Caco-2 (cell line): ENCODE results near the gene FBXO24. TPM values are rescaled to one million over a fixed set of nuclear protein-coding genes. Genes with fewer than 3 reads are reported as not detected.

Experiments
- BruUV-seq: library from RNA; stranded (reverse); fragments of 400-500 nt; replicated peaks from 2 replicates; lab custom pipeline; 2021; lab: Mats Ljungman, UMichigan
- CTCF ChIA-PET: fragments of 300-600 bp; sonication (Branson Sonifier 250); formaldehyde crosslinking; loops from one replicate; lab custom pipeline; 2022; ENCODE audit warnings: antibody characterized with exemption; lab: Charles Lee
- POLR2A ChIA-PET: fragments of 300-600 bp; sonication (Branson Sonifier 250); formaldehyde crosslinking; loops from one replicate; lab custom pipeline; 2022; ENCODE audit warnings: antibody characterized with exemption; lab: Charles Lee
- DNase-seq, 2 experiments: peaks; one replicate each; pipeline versions ENCODE4 v3.0.0 to v3.0.0-alpha.2; 2020 to 2022
- H3K27me3 ChIP-seq: replicated peaks from 2 replicates; pipeline ENCODE4 v1.6.0; 2011; ENCODE audit warnings: low read length; ENCODE audit not compliant: control insufficient read depth, insufficient read depth
- H3K36me3 ChIP-seq: 2 replicates; pipeline ENCODE4 v1.5.1; 2011; ENCODE audit warnings: low read length; ENCODE audit not compliant: control insufficient read depth, insufficient read depth
- H3K4me1 ChIP-seq: fragments of 250-450 bp; sonication (Bioruptor Pico); 2 replicates; pipeline ENCODE4 v1.5.1; 2020; ENCODE audit warnings: mild to moderate bottlenecking
- H3K4me3 ChIP-seq: 2 replicates; pipeline ENCODE4 v1.5.1; 2011; ENCODE audit warnings: low read depth, mild to moderate bottlenecking, control low read depth, low read length
- H3K9me3 ChIP-seq: fragments of 250-450 bp; sonication (Bioruptor Pico); 2 replicates; pipeline ENCODE4 v1.5.1; 2020; ENCODE audit warnings: mild to moderate bottlenecking, moderate library complexity
- H3K27ac Mint-ChIP-seq: one replicate; pipeline ENCODE4 v1.8.0; 2022; ENCODE audit warnings: mixed read lengths; ENCODE audit not compliant: unreplicated experiment
- H3K27me3 Mint-ChIP-seq: one replicate; pipeline ENCODE4 v1.8.0; 2022; ENCODE audit warnings: mixed read lengths; ENCODE audit not compliant: insufficient read depth, unreplicated experiment
- H3K36me3 Mint-ChIP-seq: one replicate; pipeline ENCODE4 v1.8.0; 2022; ENCODE audit warnings: mild to moderate bottlenecking, mixed read lengths; ENCODE audit not compliant: insufficient read depth, unreplicated experiment
- H3K4me1 Mint-ChIP-seq: one replicate; pipeline ENCODE4 v1.8.0; 2022; ENCODE audit warnings: low read depth, mixed read lengths; ENCODE audit not compliant: unreplicated experiment
- H3K4me3 Mint-ChIP-seq: one replicate; pipeline ENCODE4 v1.8.0; 2022; ENCODE audit warnings: mild to moderate bottlenecking, moderate library complexity, mixed read lengths; ENCODE audit not compliant: unreplicated experiment
- H3K9me3 Mint-ChIP-seq: one replicate; pipeline ENCODE4 v1.8.0; 2022; ENCODE audit warnings: mixed read lengths; ENCODE audit not compliant: unreplicated experiment
- intact Hi-C: fragments of 100-400 bp; cut with micrococcal nuclease; formaldehyde crosslinking; loops from one replicate; pipeline ENCODE4 v1.10.0; 2022; ENCODE audit not compliant: unreplicated experiment
- total RNA-seq: library from RNA; stranded (reverse); gene quantifications from 2 replicates; pipeline ENCODE4 v1.2.3, GENCODE V29; 2022
- TF ChIP-seq, protein P1 (sequence below), 2 experiments: fragments of 200-600 bp in 1 of 2; IDR thresholded peaks; 1 replicate in 1 of 2; 2 replicates in 1 of 2; pipeline versions ENCODE4 v1.5.1 to v1.8.0; 2011 to 2022; ENCODE audit warnings: antibody characterized with exemption in 1 of 2, control low read depth in 1 of 2, inconsistent platforms in 1 of 2, low read depth in 1 of 2, low read length in 1 of 2, mild to moderate bottlenecking in 1 of 2, moderate library complexity in 1 of 2; ENCODE audit not compliant: insufficient read depth in 1 of 2, severe bottlenecking in 1 of 2, unreplicated experiment in 1 of 2

The FBXO24 gene
- total RNA-seq, 1 experiment from 2014 or later, result 1.5 TPM

DNA sequence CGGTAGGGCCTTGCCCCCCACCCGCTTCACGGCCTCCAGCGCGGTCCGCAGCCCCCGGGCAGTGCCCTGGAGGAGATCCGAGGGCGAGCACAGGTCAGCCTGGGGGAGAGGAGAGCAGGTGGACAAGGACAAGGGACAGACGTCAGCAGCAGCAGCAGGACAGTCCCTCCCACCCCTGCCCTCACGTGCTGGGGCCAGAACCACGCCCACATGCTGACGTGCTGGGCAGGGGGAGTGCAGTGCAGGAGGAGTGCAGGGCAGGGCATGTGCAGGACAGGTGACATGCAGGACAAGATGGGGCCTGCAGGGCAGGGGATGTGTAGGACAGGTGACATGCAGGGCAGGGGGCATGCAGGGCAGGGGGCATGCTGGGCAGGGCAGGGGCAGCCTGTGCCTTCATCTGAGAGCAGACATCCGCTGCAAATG lies 10.9 kb upstream of the FBXO24 start:
- intact Hi-C loops, result no loop called here
- no peak overlapping the region for H3K4me3 Mint-ChIP-seq
- no peaks in the 10 kb centered on the region for H3K9me3 Mint-ChIP-seq
- BruUV-seq, result no TSS peak
- peak in 1 of 2 experiments; percentile 44 for DNase-seq
- Histone ChIP-seq H3K4me1 (peaks cover 25% of the 10 kb centered on the region), H3K4me3 (no peak overlapping the region), H3K27me3 (no peaks in the 10 kb centered on the region), H3K9me3 (no peaks in the 10 kb centered on the region), H3K36me3 (peaks cover 4% of the 10 kb centered on the region)
- peak overlapping the region; percentile 25 for H3K27ac Mint-ChIP-seq
- ChIA-PET POLR2A (no interaction called here), CTCF (no interaction called here)
- H3K4me1 Mint-ChIP-seq, result peaks cover 8% of the 10 kb centered on the region
- H3K36me3 Mint-ChIP-seq, result peaks cover 87% of the 10 kb centered on the region
- TF ChIP-seq, protein P1, sequence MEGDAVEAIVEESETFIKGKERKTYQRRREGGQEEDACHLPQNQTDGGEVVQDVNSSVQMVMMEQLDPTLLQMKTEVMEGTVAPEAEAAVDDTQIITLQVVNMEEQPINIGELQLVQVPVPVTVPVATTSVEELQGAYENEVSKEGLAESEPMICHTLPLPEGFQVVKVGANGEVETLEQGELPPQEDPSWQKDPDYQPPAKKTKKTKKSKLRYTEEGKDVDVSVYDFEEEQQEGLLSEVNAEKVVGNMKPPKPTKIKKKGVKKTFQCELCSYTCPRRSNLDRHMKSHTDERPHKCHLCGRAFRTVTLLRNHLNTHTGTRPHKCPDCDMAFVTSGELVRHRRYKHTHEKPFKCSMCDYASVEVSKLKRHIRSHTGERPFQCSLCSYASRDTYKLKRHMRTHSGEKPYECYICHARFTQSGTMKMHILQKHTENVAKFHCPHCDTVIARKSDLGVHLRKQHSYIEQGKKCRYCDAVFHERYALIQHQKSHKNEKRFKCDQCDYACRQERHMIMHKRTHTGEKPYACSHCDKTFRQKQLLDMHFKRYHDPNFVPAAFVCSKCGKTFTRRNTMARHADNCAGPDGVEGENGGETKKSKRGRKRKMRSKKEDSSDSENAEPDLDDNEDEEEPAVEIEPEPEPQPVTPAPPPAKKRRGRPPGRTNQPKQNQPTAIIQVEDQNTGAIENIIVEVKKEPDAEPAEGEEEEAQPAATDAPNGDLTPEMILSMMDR (IDR thresholded peaks at IDR 0.05; ENCODE audit: insufficient read depth in 1 of 2, low read depth in 1 of 2, low read length in 1 of 2, severe bottlenecking in 1 of 2, unreplicated experiment in 1 of 2), result no peak
- no peaks in the 10 kb centered on the region for H3K27me3 Mint-ChIP-seq

DNA sequence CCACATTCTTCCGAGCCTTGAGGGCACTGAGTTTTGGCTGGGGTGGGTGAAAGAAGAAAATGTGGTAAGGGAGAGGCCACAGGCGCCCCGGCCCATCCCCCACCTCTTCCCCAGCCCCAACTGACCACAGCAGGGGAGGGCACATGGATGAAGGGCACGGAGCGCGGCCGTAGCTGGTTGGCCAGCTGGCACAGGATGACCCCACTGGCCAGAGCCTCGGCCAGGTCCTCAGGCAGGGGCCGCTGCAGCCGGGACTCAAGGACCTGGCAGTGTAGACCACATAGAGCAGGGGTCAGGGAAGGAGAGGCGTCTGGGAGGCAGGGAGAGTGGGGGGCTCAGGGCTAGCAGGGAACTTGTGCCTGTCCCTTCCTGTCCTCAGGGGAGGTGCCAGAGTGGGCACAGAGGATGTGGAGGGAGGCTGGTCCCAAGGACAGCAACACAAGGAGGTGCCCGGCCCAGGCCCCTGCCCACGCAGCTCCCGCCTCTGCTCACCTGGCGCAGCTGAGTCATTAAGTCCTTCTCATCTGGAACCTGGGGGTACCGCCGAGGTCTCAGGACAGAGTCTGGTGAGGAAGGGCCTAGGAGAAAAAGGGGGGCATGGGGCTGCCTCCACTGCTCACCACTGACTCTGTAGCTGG lies 10.3 kb upstream of the FBXO24 start:
- Mint-ChIP-seq H3K27me3 (no peaks in the 10 kb centered on the region), H3K9me3 (no peaks in the 10 kb centered on the region), H3K4me1 (peaks cover 8% of the 10 kb centered on the region), H3K4me3 (no peak overlapping the region), H3K36me3 (peaks cover 80% of the 10 kb centered on the region), H3K27ac (peak overlapping the region; percentile 25)
- peaks cover 6% of the 10 kb centered on the region for H3K36me3 ChIP-seq
- no peak for DNase-seq
- H3K27me3 ChIP-seq, result no peaks in the 10 kb centered on the region
- peaks cover 22% of the 10 kb centered on the region for H3K4me1 ChIP-seq
- no peaks in the 10 kb centered on the region for H3K9me3 ChIP-seq
- intact Hi-C loops, result no loop called here
- TF ChIP-seq, protein P1 (IDR thresholded peaks at IDR 0.05; ENCODE audit: insufficient read depth in 1 of 2, low read depth in 1 of 2, low read length in 1 of 2, severe bottlenecking in 1 of 2, unreplicated experiment in 1 of 2), result no peak
- ChIA-PET POLR2A (no interaction called here), CTCF (interaction anchor here (0.6 kb wide), 1 partner anchor 109 kb away, joined by 3 read pairs; no protein-coding TSS in a partner anchor)
- BruUV-seq, result no TSS peak
- H3K4me3 ChIP-seq, result no peak overlapping the region

DNA sequence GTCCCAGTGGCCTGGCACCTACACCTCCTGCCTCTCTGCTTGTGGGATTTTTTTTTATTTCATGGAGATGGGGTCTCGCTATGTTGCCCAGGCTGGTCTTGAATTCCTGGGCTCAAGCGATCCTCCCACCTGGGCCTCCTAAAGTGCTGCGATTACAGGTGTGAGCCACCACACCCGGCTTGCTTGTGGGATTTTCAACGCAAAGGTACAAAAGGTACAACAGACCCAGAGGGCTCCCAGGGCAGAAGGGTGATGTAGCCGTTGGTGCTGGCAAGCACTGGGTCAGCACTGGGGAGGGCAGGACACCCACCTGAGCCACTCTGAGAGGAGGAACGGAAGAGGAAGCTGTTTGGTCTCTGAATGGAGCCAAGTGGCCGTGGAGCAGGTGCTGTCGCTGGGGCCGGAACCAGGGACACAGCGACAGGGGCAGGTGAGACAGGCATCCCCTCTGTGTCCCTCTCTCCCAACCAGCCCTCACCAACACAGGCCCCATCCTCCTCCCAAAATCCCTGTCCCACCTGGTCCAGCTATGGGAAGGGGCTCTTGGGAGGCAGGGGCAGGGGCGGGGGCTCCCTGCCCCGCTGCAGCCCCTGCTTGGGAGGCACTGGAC lies 9.6 kb upstream of the FBXO24 start:
- POLR2A ChIA-PET, result no interaction called here
- no peak overlapping the region for H3K4me3 ChIP-seq
- H3K9me3 ChIP-seq, result no peaks in the 10 kb centered on the region
- no peaks in the 10 kb centered on the region for H3K27me3 Mint-ChIP-seq
- peaks cover 7% of the 10 kb centered on the region for H3K36me3 ChIP-seq
- no peaks in the 10 kb centered on the region for H3K9me3 Mint-ChIP-seq
- BruUV-seq, result no TSS peak
- intact Hi-C loops, result no loop called here
- no peak overlapping the region for H3K4me3 Mint-ChIP-seq
- DNase-seq, result no peak
- TF ChIP-seq, protein P1 (IDR thresholded peaks at IDR 0.05; ENCODE audit: insufficient read depth in 1 of 2, low read depth in 1 of 2, low read length in 1 of 2, severe bottlenecking in 1 of 2, unreplicated experiment in 1 of 2), result no peak
- peaks cover 16% of the 10 kb centered on the region for H3K4me1 ChIP-seq
- peaks cover 74% of the 10 kb centered on the region for H3K36me3 Mint-ChIP-seq
- no peaks in the 10 kb centered on the region for H3K27me3 ChIP-seq
- H3K4me1 Mint-ChIP-seq, result peaks cover 8% of the 10 kb centered on the region
- no peak overlapping the region for H3K27ac Mint-ChIP-seq
- CTCF ChIA-PET, result interaction anchor here (0.6 kb wide), 1 partner anchor 108 kb away, joined by 3 read pairs; no protein-coding TSS in a partner anchor
